ENCODE data around the gene HCFC1. TPM values are rescaled to one million over a fixed set of nuclear protein-coding genes. Genes with fewer than 3 reads are reported as not detected.

Gene HCFC1
- total RNA-seq, 2 experiments from 2014 or later, result 45.9 to 50.2 TPM

DNA sequence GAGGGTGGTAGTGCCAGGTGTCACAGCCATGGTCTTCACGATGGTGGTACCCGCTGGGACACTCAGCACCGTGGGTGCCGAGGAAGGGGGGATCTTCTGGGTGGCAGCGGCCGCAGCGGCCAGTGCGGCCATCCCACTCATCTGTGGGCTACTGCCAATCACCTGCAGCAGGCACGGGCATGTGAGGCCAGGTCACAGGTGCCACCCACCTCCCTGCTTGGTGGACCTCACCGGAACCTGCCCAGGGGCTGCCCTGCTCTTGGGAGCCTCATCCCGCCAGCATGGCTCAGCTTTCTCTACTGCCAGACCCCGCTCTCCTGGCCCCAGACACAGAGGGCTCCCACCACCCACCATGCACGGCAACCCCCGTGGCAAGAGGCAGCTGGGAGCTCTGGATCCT, 13.0 kb downstream of the HCFC1 start:
- no peak for ATAC-seq (ENCODE audit: poor library complexity)
- no peaks in the 10 kb centered on the region for H3K4me1 Mint-ChIP-seq (ENCODE audit: low read depth)

GRCh38 chrX:153957224-153957623, 14.4 kb downstream of the HCFC1 start:
- ChIA-PET CTCF (interaction anchor here (0.8 to 1.5 kb wide), 2 partner anchors 10 to 24 kb away, joined by 3 read pairs; no protein-coding TSS in a partner anchor), POLR2A (no interaction called here)
- peaks cover 92% of the 10 kb centered on the region for H3K36me3 ChIP-seq (ENCODE audit: insufficient read depth, low read length)
- no peak overlapping the region for H3K4me3 ChIP-seq (ENCODE audit: low read length)
- peaks cover 54% of the 10 kb centered on the region for H3K36me3 Mint-ChIP-seq (ENCODE audit: low read depth)
- TF ChIP-seq, protein P1, sequence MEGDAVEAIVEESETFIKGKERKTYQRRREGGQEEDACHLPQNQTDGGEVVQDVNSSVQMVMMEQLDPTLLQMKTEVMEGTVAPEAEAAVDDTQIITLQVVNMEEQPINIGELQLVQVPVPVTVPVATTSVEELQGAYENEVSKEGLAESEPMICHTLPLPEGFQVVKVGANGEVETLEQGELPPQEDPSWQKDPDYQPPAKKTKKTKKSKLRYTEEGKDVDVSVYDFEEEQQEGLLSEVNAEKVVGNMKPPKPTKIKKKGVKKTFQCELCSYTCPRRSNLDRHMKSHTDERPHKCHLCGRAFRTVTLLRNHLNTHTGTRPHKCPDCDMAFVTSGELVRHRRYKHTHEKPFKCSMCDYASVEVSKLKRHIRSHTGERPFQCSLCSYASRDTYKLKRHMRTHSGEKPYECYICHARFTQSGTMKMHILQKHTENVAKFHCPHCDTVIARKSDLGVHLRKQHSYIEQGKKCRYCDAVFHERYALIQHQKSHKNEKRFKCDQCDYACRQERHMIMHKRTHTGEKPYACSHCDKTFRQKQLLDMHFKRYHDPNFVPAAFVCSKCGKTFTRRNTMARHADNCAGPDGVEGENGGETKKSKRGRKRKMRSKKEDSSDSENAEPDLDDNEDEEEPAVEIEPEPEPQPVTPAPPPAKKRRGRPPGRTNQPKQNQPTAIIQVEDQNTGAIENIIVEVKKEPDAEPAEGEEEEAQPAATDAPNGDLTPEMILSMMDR (IDR thresholded peaks at IDR 0.05), result no peak
- DNase-seq (no peak), ATAC-seq (ENCODE audit: poor library complexity) (no peak)
- H3K9me3 Mint-ChIP-seq, result no peaks in the 10 kb centered on the region
- H3K27me3 ChIP-seq (ENCODE audit: control insufficient read depth in 1 of 2, insufficient read depth in 2 of 2, low read length in 2 of 2), result no peaks in the 10 kb centered on the region
- H3K27ac ChIP-seq (ENCODE audit: low read depth in 1 of 2, low read length in 2 of 2), result no peak overlapping the region
- peaks cover 4% of the 10 kb centered on the region for H3K4me1 Mint-ChIP-seq (ENCODE audit: low read depth)
- H3K27ac Mint-ChIP-seq, result no peak overlapping the region
- intact Hi-C loops (cut with DNase I, micrococcal nuclease), result no loop called here
- no peaks in the 10 kb centered on the region for H3K9me3 ChIP-seq (ENCODE audit: control insufficient read depth in 1 of 2, insufficient read depth in 1 of 2, low read length in 2 of 2)
- no peak overlapping the region for H3K4me3 Mint-ChIP-seq
- H3K4me1 ChIP-seq (ENCODE audit: insufficient read depth, low read length), result peaks cover 9% of the 10 kb centered on the region
- no peaks in the 10 kb centered on the region for H3K27me3 Mint-ChIP-seq

More for the DNA sequence above, 13.0 kb downstream of the HCFC1 start:
- no peak for DNase-seq
- Mint-ChIP-seq H3K4me3 (no peak overlapping the region), H3K27ac (no peak overlapping the region), H3K9me3 (no peaks in the 10 kb centered on the region), H3K36me3 (ENCODE audit: low read depth) (peaks cover 55% of the 10 kb centered on the region), H3K27me3 (no peaks in the 10 kb centered on the region)
- no peaks in the 10 kb centered on the region for H3K27me3 ChIP-seq (ENCODE audit: control insufficient read depth in 1 of 2, insufficient read depth in 2 of 2, low read length in 2 of 2)
- TF ChIP-seq, protein P1 (IDR thresholded peaks at IDR 0.05), result no peak
- H3K9me3 ChIP-seq (ENCODE audit: control insufficient read depth in 1 of 2, insufficient read depth in 1 of 2, low read length in 2 of 2), result no peaks in the 10 kb centered on the region
- H3K4me1 ChIP-seq (ENCODE audit: insufficient read depth, low read length), result peaks cover 2% of the 10 kb centered on the region
- intact Hi-C loops (cut with DNase I, micrococcal nuclease), result no loop called here
- H3K4me3 ChIP-seq (ENCODE audit: low read length), result no peak overlapping the region
- ChIA-PET CTCF (interaction anchor here (1.5 kb wide), 1 partner anchor 12 kb away, joined by 3 read pairs; no protein-coding TSS in a partner anchor), POLR2A (no interaction called here)
- H3K36me3 ChIP-seq (ENCODE audit: insufficient read depth, low read length), result peaks cover 96% of the 10 kb centered on the region
- no peak overlapping the region for H3K27ac ChIP-seq (ENCODE audit: low read depth in 1 of 2, low read length in 2 of 2)

GRCh38 chrX:153956044-153956907, 15.3 kb downstream of the HCFC1 start:
- DNase-seq (no peak), ATAC-seq (ENCODE audit: poor library complexity) (no peak)
- ChIA-PET POLR2A (no interaction called here), CTCF (no interaction called here)
- no peak overlapping the region for H3K27ac Mint-ChIP-seq
- Histone ChIP-seq H3K4me3 (ENCODE audit: low read length) (no peak overlapping the region), H3K36me3 (ENCODE audit: insufficient read depth, low read length) (peaks cover 91% of the 10 kb centered on the region), H3K27ac (ENCODE audit: low read depth in 1 of 2, low read length in 2 of 2) (no peak overlapping the region), H3K27me3 (ENCODE audit: control insufficient read depth in 1 of 2, insufficient read depth in 2 of 2, low read length in 2 of 2) (no peaks in the 10 kb centered on the region), H3K9me3 (ENCODE audit: control insufficient read depth in 1 of 2, insufficient read depth in 1 of 2, low read length in 2 of 2) (no peaks in the 10 kb centered on the region), H3K4me1 (ENCODE audit: insufficient read depth, low read length) (peaks cover 9% of the 10 kb centered on the region)
- TF ChIP-seq, protein P1 (IDR thresholded peaks at IDR 0.05), result no peak
- peaks cover 52% of the 10 kb centered on the region for H3K36me3 Mint-ChIP-seq (ENCODE audit: low read depth)
- peaks cover 4% of the 10 kb centered on the region for H3K4me1 Mint-ChIP-seq (ENCODE audit: low read depth)
- H3K4me3 Mint-ChIP-seq, result no peak overlapping the region
- intact Hi-C loops (cut with DNase I, micrococcal nuclease), result no loop called here
- H3K9me3 Mint-ChIP-seq, result no peaks in the 10 kb centered on the region
- no peaks in the 10 kb centered on the region for H3K27me3 Mint-ChIP-seq
